ENCODE data around the gene RPL11. TPM values are rescaled to one million over a fixed set of nuclear protein-coding genes. Genes with fewer than 3 reads are reported as not detected.
A peak's percentile ranks its signal among the peaks of the same experiment; 100 is the strongest.
"Not testable (repeated sequence)": the region's sequence is repeated elsewhere in the genome, so short reads cannot be mapped to it uniquely, and the experiment has no call there.

RPL11 gene
- total RNA-seq, 1 experiment from 2014 or later: 757 TPM

DNA sequence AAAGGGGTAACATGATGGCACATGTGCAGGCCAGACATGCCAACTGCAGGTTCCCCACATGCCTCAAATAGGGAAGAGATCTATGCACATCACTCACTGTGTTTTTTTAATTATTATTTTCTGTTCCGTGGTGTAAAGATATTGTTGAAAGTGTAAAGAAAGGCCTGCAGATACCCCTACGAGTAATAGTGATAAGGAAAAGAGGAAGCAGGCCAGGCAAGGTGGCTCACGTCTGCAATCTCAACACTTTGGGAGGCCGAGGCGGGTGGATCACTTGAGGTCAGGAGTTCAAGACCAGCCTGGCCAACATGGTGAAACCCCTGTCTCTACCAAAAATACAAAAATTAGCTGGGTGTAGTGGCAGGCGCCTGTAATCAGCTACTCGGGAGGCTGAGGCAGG lies 6.4 kb upstream of the RPL11 start:
- DNase-seq (ENCODE audit: low read depth): not testable (repeated sequence)

GRCh38 chr1:23687680-23688079 lies 3.9 kb upstream of the RPL11 start:
- DNase-seq (ENCODE audit: low read depth): not testable (repeated sequence)

- not testable (repeated sequence) for DNase-seq (ENCODE audit: low read depth)
Observed at GRCh38 chr1:23688281-23688680, 3.3 kb upstream of the RPL11 start.

DNA sequence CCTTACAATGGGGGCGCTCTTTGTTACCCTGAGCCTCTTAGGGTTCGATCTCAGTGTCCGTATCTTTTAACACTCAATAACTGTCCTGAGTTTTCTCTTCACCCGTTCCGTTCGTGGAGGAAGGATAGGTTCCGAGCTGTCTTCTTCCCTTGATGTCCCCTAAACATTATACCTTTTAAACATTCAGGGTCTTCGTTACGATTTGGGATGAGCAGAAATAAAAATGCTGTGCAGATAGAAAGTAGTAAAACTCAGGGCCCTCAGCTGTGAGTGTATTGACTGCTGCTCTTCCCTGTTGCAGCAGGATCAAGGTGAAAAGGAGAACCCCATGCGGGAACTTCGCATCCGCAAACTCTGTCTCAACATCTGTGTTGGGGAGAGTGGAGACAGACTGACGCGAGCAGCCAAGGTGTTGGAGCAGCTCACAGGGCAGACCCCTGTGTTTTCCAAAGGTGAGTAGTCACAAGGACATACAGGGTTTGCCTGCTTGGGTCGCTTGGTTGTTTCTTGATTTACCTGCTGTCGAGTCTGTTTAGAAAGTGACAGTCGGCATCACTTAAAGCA lies 784 bp downstream of the RPL11 start:
- no peak for DNase-seq (ENCODE audit: low read depth)

GRCh38 chr1:23693599-23693998 lies 2.0 kb downstream of the RPL11 start:
- no peak for DNase-seq (ENCODE audit: low read depth)

DNA sequence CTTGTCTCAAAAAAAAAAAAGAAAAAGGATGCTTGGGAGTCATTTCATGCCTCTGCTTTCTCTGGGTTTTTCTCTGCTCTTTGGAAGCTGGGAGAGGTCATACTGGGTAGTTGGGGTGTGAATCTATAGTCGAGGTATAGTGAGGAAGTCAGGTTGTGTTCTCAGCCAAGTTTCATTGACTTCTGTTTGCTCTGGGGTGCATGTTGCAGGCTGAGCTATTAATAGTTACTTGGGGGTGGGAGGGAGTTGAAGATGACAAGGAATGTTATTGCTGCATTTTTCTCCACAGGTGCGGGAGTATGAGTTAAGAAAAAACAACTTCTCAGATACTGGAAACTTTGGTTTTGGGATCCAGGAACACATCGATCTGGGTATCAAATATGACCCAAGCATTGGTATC lies 2.8 kb downstream of the RPL11 start:
- no peak for DNase-seq (ENCODE audit: low read depth)

- DNase-seq (ENCODE audit: low read depth): no peak
Observed at GRCh38 chr1:23695667-23696066, 4.1 kb downstream of the RPL11 start.

DNA sequence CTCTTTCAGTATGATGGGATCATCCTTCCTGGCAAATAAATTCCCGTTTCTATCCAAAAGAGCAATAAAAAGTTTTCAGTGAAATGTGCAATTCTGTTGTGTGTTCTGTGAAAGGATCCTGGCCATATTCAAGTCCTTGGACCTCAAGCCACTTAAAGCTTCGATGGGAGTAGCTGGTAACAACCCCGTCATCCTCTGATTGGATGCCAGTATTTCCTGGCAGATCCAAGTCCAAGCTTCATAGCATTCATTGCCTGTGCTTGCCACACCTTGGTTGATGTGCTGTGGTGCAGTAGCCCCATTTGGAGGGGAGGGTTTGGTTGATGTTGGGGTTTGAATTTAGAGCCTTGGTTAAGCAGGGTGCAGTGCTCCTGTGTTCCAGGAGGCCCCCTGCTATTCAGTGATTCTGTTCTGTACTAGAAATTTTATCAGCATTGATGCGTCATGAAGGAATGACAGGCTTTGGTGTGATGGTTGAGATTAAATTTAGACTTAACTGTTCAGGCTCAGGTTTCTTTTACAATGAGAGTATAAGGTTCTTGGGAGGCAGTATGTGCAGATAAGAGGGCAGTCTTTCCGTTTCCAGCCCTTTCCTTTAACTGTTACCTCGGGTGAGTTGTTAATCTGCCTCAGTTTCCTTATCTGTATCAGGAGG lies 4.9 kb downstream of the RPL11 start:
- no peak for DNase-seq (ENCODE audit: low read depth)

DNA sequence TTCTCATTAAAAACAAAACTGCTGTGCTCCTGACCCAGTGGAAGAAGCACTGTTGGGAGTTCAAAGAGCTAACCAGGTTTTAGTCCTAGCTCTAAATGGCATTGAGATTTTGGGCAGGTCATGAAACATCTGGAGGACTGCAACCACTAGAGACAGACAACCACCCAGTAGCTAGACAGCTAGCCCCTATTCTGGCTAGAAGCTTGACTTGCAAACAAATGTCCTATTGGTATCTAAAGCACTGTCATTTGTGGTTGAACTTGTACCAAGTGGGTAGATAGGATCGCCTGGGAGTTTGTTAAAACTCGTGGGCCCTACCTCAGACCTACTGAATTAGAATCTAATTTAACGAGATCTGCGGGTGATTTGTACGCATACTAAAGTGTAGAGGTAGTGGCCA lies 6.9 kb downstream of the RPL11 start:
- no peak for DNase-seq (ENCODE audit: low read depth)

DNA sequence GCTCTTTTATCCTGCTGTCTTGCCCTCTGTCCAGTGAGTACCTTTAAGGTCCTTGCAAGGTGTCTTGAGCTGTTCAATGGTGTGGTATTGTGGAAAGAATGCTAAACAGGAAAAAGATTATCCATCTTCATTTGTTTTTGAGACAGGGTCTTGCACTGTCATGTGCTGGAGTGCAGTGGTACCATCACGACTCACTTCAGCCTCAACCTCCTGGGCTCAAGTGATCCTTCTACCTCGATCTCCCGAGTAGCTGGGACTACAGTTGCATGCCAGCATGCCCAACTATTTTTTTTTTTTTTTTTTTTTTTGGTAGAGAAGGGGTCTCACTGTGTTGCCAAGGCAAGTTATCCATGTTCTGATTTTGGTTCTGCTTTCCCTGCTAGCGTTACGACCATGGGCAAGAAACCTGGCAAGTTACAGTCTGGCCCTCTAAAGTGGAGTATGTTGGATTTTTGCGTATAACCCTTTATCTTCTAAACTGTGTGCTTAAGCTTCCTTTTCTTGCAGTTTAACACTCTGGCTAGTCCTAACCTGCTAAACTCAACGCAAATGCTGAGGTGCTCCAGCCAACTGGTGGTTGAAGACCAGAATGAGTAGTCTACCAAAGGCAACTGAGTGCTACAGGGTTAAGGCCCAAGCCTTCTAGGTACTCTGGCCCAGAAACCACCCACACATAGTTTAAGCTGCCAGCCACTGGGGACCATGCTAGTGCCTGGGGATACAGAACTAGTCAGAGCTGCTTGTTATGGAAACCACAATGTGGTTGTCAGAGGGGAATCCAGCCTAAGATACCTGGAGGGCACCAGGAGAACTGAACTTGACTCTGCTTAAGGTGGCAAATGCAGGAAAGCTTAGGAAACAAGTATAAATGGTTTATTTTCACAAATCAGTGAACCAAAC lies 7.9 kb downstream of the RPL11 start:
- no peak for DNase-seq (ENCODE audit: low read depth)

- no peak for DNase-seq (ENCODE audit: low read depth)
Observed at GRCh38 chr1:23701310-23701709, 9.7 kb downstream of the RPL11 start.

GRCh38 chr1:23701996-23702395 lies 10.4 kb downstream of the RPL11 start:
- no peak for DNase-seq (ENCODE audit: low read depth)

DNA sequence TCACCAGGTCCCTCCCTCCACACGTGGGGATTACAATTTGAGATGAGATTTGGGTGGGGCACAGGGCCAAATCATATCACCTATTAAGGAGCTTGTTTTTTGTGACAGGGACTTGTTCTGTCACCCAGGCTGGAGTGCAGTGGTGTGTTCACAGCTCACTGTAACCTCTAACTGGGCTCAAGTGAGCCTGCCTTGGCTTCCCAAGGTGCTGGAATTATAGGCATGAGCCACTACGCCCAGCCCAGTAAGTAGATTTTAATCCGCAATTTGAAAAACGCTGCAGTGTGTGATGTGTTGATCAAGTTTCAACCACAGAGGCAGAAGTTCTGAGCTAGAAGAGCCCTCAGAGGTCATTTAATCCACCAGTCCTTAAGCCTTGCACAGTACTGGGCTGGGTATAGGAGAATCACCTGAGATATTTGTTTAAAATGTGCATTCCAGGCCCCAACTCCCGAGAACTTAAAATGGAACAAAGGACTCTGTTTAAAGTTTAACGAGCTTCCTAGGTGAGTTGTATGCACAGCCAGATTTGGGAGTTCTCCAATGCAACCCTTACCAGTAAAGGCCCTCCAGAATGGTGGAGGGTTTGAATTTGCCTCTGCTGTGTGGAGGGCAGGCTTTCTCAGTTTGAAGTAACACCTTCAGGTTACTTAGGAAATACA lies 13.4 kb downstream of the RPL11 start:
- DNase-seq (ENCODE audit: low read depth): no peak

GRCh38 chr1:23709229-23709628 lies 17.6 kb downstream of the RPL11 start:
- DNase-seq (ENCODE audit: low read depth): no peak

DNA sequence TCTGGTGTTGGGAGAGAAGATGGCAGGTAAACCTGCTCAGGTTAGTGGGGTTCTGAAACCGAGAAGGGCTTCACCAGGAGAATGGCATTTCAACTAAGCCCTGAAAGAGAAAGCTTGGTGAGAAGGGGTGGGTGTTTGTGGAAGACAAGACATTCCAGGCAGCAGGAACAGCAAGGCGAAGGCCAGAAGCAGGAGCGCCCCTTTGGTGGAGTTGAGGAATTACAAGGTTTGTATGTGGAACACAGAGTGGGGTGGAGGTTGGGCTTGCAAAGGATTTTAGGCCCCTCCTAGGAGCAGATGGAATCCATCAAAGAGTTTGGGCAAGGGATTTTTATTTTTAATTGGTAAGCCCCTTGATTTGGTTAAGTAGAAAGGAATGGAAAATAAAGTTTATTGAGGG lies 26.9 kb downstream of the RPL11 start:
- peak; percentile 35 for DNase-seq (ENCODE audit: low read depth)

DNA sequence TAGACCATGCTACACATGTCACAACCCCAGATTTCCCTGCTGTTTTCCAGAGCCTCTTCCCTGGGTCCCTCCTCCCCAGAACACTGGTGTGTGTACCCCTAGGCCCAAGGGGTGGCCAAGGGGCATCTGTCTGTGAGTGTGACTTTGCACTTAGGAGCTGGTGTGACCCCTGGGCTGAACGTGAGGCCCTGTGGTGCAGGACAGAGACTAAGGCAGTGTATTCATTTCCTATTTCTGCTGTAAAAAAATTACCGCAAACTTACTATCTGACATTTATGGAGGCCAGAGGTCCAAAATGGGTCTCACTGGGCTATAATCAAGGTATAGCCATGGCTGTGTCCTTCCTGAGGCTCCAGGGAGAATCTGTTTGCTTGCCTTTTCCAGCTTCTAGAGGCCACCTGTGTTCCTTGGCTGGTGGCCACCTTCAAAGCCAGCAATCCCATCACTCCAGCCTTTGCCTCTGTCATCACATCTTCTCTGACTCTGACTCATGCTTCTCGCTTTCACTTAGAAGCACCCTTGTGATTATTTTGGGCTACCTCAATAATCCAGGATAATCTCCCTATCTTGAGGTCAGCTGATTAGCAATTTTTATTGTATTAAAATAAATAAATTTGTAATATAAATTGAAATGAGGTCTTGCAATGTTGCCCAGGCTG lies 27.7 kb downstream of the RPL11 start:
- DNase-seq (ENCODE audit: low read depth): peak; percentile 60

- DNase-seq (ENCODE audit: low read depth): no peak
Observed at GRCh38 chr1:23720256-23720995, 28.8 kb downstream of the RPL11 start.

GRCh38 chr1:23722652-23723051 lies 31.0 kb downstream of the RPL11 start:
- no peak for DNase-seq (ENCODE audit: low read depth)

DNA sequence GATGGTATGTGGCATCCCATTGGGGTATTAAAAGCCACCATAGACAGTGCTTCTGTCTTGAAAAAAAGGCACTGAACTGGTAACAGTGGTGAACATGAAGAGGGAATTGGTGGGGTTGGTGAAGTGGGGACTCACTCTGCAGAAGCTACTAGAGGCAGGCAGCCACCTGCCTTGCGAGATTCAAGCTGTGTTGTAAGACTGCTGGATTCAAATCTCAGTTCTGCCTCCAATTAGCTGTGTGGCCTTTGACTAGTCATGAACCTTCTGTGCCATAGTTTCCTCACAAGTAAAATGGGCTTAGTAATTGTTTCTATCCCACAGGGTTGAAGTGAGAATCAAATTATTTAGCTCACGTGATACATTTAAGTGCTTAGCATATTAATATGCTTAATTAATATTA lies 35.1 kb downstream of the RPL11 start:
- DNase-seq (ENCODE audit: low read depth): no peak

DNA sequence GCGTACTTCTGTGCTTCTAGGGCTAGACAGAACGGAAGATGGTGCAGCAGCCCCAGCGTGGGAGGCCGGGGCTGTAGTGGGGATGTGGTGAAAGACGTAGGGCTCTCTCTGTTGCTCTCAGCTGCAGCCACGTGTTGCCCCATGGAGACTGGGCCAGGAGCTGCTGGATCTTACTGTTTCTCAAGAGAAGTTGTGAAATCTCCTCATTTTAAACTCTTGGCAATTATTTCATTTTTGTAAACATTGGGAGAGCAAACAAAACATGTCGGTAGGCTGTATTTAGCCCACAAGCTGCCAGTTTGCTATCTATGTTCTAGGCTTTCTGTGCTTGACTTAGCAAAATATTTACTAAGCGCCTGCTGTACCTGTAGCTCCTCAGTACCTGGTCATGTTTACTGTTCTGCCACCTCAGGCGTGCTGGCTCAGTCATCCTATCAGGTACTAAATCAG lies 35.8 kb downstream of the RPL11 start:
- no peak for DNase-seq (ENCODE audit: low read depth)

Measured in LHCN-M2 (cell line).